ENCODE results near the gene GFY. TPM values are rescaled to one million over a fixed set of nuclear protein-coding genes. Genes with fewer than 3 reads are reported as not detected.

Gene GFY
- total and polyA plus RNA-seq, 2 donors (not counting 3 experiments of a cell fraction or from before 2014, with no cell fraction given), result not detected

- dilution Hi-C loops (cut with MboI; ENCODE audit: extremely low pct_ligation_motif_present, low sequenced_read_pairs) (no loop called here), intact Hi-C loops (cut with micrococcal nuclease) (no loop called here)
- Histone ChIP-seq H3K27ac (ENCODE audit: insufficient read depth, low read depth, low read length) (no peak overlapping the region), H3K9me1 (replicated peaks; ENCODE audit: control insufficient read depth, extremely low read depth, insufficient read depth, low read length) (no peaks in the 10 kb centered on the region), H4K20me1 (replicated peaks; ENCODE audit: control insufficient read depth, extremely low read depth, insufficient read depth, low read length) (no peaks in the 10 kb centered on the region), H3K4me3 (replicated peaks in 1 of 3; ENCODE audit: insufficient read depth in 1 of 3, low read depth in 1 of 3, low read length in 3 of 3) (no peak overlapping the region), H3K4me1 (ENCODE audit: control insufficient read depth, extremely low read depth, insufficient read depth, low read length) (no peaks in the 10 kb centered on the region), H3K4me2 (ENCODE audit: insufficient read depth, low read length) (no peak overlapping the region), H3K9me3 (replicated peaks; ENCODE audit: control insufficient read depth, insufficient read depth, low read length) (no peaks in the 10 kb centered on the region), H3K9ac (replicated peaks; ENCODE audit: extremely low read depth, insufficient read depth, low read length) (no peak overlapping the region), H3K27me3 (ENCODE audit: control insufficient read depth in 2 of 2, insufficient read depth in 2 of 2, low read length in 2 of 2) (no peaks in the 10 kb centered on the region), H2AFZ (ENCODE audit: low read depth, low read length) (no peak overlapping the region), H3K79me2 (ENCODE audit: control insufficient read depth, insufficient read depth, low read length) (no peaks in the 10 kb centered on the region), H3K36me3 (ENCODE audit: control insufficient read depth in 2 of 2, extremely low read depth in 1 of 2, insufficient read depth in 2 of 2, low read length in 2 of 2) (peaks cover 0 to 12% of the 10 kb centered on the region in 2 experiments)
- no peak for TF ChIP-seq GATA2 (IDR thresholded peaks at IDR 0.05; ENCODE audit: insufficient read depth, insufficient read length, low read depth, low read length)
- no TSS peak for BruUV-seq (replicated peaks)
- CTCF ChIA-PET, result interaction anchor here (1.3 kb wide), 1 partner anchor 11 kb away, joined by 3 read pairs; no protein-coding TSS in a partner anchor
- FAIRE-seq (no peak), DNase-seq (ENCODE audit: low read depth, low spot score) (no peak)
- POLR2A ChIA-PET, result no interaction called here
These were observed 43.0 kb downstream of the GFY start for GRCh38 chr19:49468199-49468598.

- POLR2A ChIA-PET, result no interaction called here
- Histone ChIP-seq H3K36me3 (ENCODE audit: control insufficient read depth in 2 of 2, extremely low read depth in 1 of 2, insufficient read depth in 2 of 2, low read length in 2 of 2) (peaks cover 0 to 12% of the 10 kb centered on the region in 2 experiments), H3K79me2 (ENCODE audit: control insufficient read depth, insufficient read depth, low read length) (no peaks in the 10 kb centered on the region), H4K20me1 (replicated peaks; ENCODE audit: control insufficient read depth, extremely low read depth, insufficient read depth, low read length) (no peaks in the 10 kb centered on the region), H2AFZ (ENCODE audit: low read depth, low read length) (no peak overlapping the region), H3K9me3 (replicated peaks; ENCODE audit: control insufficient read depth, insufficient read depth, low read length) (no peaks in the 10 kb centered on the region), H3K4me3 (replicated peaks in 1 of 3; ENCODE audit: insufficient read depth in 1 of 3, low read depth in 1 of 3, low read length in 3 of 3) (no peak overlapping the region), H3K27me3 (ENCODE audit: control insufficient read depth in 2 of 2, insufficient read depth in 2 of 2, low read length in 2 of 2) (no peaks in the 10 kb centered on the region), H3K9ac (replicated peaks; ENCODE audit: extremely low read depth, insufficient read depth, low read length) (no peak overlapping the region), H3K9me1 (replicated peaks; ENCODE audit: control insufficient read depth, extremely low read depth, insufficient read depth, low read length) (no peaks in the 10 kb centered on the region), H3K4me2 (ENCODE audit: insufficient read depth, low read length) (no peak overlapping the region), H3K27ac (ENCODE audit: insufficient read depth, low read depth, low read length) (no peak overlapping the region), H3K4me1 (ENCODE audit: control insufficient read depth, extremely low read depth, insufficient read depth, low read length) (peaks cover 4% of the 10 kb centered on the region)
- FAIRE-seq (no peak), DNase-seq (ENCODE audit: low read depth, low spot score) (no peak)
- CTCF ChIA-PET, result interaction anchor here (1.3 kb wide), 1 partner anchor 10 kb away, joined by 3 read pairs; no protein-coding TSS in a partner anchor
- no TSS peak for BruUV-seq (replicated peaks)
- dilution Hi-C loops (cut with MboI; ENCODE audit: extremely low pct_ligation_motif_present, low sequenced_read_pairs) (no loop called here), intact Hi-C loops (cut with micrococcal nuclease) (no loop called here)
- no peak for TF ChIP-seq POLR2A (IDR thresholded peaks at IDR 0.05; ENCODE audit: low read depth, low read length)
- TF ChIP-seq CTCF (IDR thresholded peaks at IDR 0.05; ENCODE audit: extremely low read depth in 1 of 2, insufficient read depth in 1 of 2, low read depth in 1 of 2, low read length in 2 of 2), result no peak
- no peak for TF ChIP-seq MAX (IDR thresholded peaks at IDR 0.05; ENCODE audit: insufficient read depth, insufficient read length)
- TF ChIP-seq FOS (IDR thresholded peaks at IDR 0.05; ENCODE audit: borderline replicate concordance, insufficient read depth, low read length), result no peak
- no peak for TF ChIP-seq MYC (IDR thresholded peaks at IDR 0.05; ENCODE audit: low read depth, low read length)
- TF ChIP-seq JUN (IDR thresholded peaks at IDR 0.05; ENCODE audit: borderline replicate concordance, insufficient read depth, insufficient read length, low read depth), result no peak
- no peak for TF ChIP-seq POLR2AphosphoS5 (IDR thresholded peaks at IDR 0.05; ENCODE audit: insufficient read depth, low read depth, low read length)
- no peak for TF ChIP-seq GATA2 (IDR thresholded peaks at IDR 0.05; ENCODE audit: insufficient read depth, insufficient read length, low read depth, low read length)
- no peak for TF ChIP-seq EZH2 (IDR thresholded peaks at IDR 0.05; ENCODE audit: borderline replicate concordance, low read depth, low read length, severe bottlenecking)
These were observed 43.7 kb downstream of the GFY start for GRCh38 chr19:49468746-49469447.

All from endothelial cell of umbilical vein (primary cell).